Measurements from ENCODE around the gene KCNK4. TPM values are rescaled to one million over a fixed set of nuclear protein-coding genes. Genes with fewer than 3 reads are reported as not detected.
"Not testable (repeated sequence)": the region's sequence is repeated elsewhere in the genome, so short reads cannot be mapped to it uniquely, and the experiment has no call there.

Gene KCNK4
- 0.07 TPM in 1 of 2 replicates, not detected in the other for total RNA-seq

- no peak for DNase-seq (ENCODE audit: low read depth, low spot score)
These were observed at the start of gene KCNK4 for GRCh38 chr11:64291262-64291751. TSS of gene KCNK4 (plus strand) at chr11:64291302. CDS start at chr11:64293019, 1,717 bp downstream.

- no peak for DNase-seq (ENCODE audit: low read depth, low spot score)
These were observed 49.4 kb upstream of the KCNK4 start for GRCh38 chr11:64241491-64242374.

GRCh38 chr11:64243236-64243854 is 47.8 kb upstream of the KCNK4 start:
- DNase-seq (ENCODE audit: low read depth, low spot score) = no peak

GRCh38 chr11:64244107-64244506 is 47.0 kb upstream of the KCNK4 start:
- no peak for DNase-seq (ENCODE audit: low read depth, low spot score)

GRCh38 chr11:64244966-64245365 is 46.1 kb upstream of the KCNK4 start:
- no peak for DNase-seq (ENCODE audit: low read depth, low spot score)

- no peak for DNase-seq (ENCODE audit: low read depth, low spot score)
These were observed 45.7 kb upstream of the KCNK4 start for GRCh38 chr11:64245401-64245796.

- DNase-seq (ENCODE audit: low read depth, low spot score) = no peak
These were observed 45.1 kb upstream of the KCNK4 start for GRCh38 chr11:64245797-64246620.

GRCh38 chr11:64246621-64246870 is 44.6 kb upstream of the KCNK4 start:
- DNase-seq (ENCODE audit: low read depth, low spot score) = not testable (repeated sequence)

- no peak for DNase-seq (ENCODE audit: low read depth, low spot score)
These were observed 44.0 kb upstream of the KCNK4 start, which contains the start of gene PPP1R14B for GRCh38 chr11:64246871-64247728. TSS of gene PPP1R14B (minus strand) at chr11:64246943. CDS start at chr11:64246673, 270 bp downstream.

- no peak for DNase-seq (ENCODE audit: low read depth, low spot score)
These were observed 43.2 kb upstream of the KCNK4 start for GRCh38 chr11:64247729-64248531.

GRCh38 chr11:64248578-64248977 is 42.5 kb upstream of the KCNK4 start:
- no peak for DNase-seq (ENCODE audit: low read depth, low spot score)

- no peak for DNase-seq (ENCODE audit: low read depth, low spot score)
These were observed 42.1 kb upstream of the KCNK4 start for GRCh38 chr11:64249038-64249437.

GRCh38 chr11:64249563-64250414 is 41.3 kb upstream of the KCNK4 start:
- DNase-seq (ENCODE audit: low read depth, low spot score) = no peak

GRCh38 chr11:64250415-64251015 is 40.6 kb upstream of the KCNK4 start:
- no peak for DNase-seq (ENCODE audit: low read depth, low spot score)

GRCh38 chr11:64251016-64251752 is 39.9 kb upstream of the KCNK4 start, which contains the start of gene PLCB3:
TSS of gene PLCB3 (plus strand) at chr11:64251530. CDS start at chr11:64251650, 120 bp downstream.
- no peak for DNase-seq (ENCODE audit: low read depth, low spot score)

- no peak for DNase-seq (ENCODE audit: low read depth, low spot score)
These were observed 39.4 kb upstream of the KCNK4 start for GRCh38 chr11:64251753-64252002.

GRCh38 chr11:64252003-64252872 is 38.9 kb upstream of the KCNK4 start:
- DNase-seq (ENCODE audit: low read depth, low spot score) = no peak
